OCI-LY3 (cell line): ENCODE results near the gene MATK.
"Not testable (repeated sequence)": the region's sequence is repeated elsewhere in the genome, so short reads cannot be mapped to it uniquely, and the experiment has no call there.

Experiments used
- H2AFZ ChIP-seq: fragments of 200-600, 300-600 bp; shearing (Covaris generic); 2 replicates; pipeline ENCODE4 v1.6.0; 2014; ENCODE audit warnings: antibody characterized with exemption, low read depth, low read length
- H3K27ac ChIP-seq: fragments of 200-600, 300-600 bp; sonication (generic); 2 replicates; pipeline ENCODE4 v1.5.1; 2014; ENCODE audit warnings: mild to moderate bottlenecking, low read length, moderate library complexity, mixed read lengths
- H3K27me3 ChIP-seq: fragments of 200-600, 300-600 bp; sonication (generic); 2 replicates; pipeline ENCODE4 v1.6.1; 2014; ENCODE audit warnings: low read depth, low read length, mixed read lengths
- H3K36me3 ChIP-seq: fragments of 200-600, 300-600 bp; sonication (generic); replicated peaks from 2 replicates; pipeline ENCODE3; 2014; ENCODE audit warnings: low read depth, low read length, mixed read lengths
- H3K4me1 ChIP-seq: fragments of 300-600, 200-600 bp; sonication (generic); 2 replicates; pipeline ENCODE4 v1.6.1; 2014; ENCODE audit warnings: low read length, mixed read lengths
- H3K4me2 ChIP-seq: fragments of 200-600, 300-600 bp; sonication (generic); 2 replicates; pipeline ENCODE4 v1.6.1; 2014; ENCODE audit warnings: low read length, mixed read lengths
- H3K4me3 ChIP-seq: fragments of 300-600, 200-600 bp; sonication (generic); 2 replicates; pipeline ENCODE4 v1.5.1; 2014; ENCODE audit warnings: antibody characterized with exemption, mild to moderate bottlenecking, low read length, moderate library complexity
- H3K79me2 ChIP-seq: fragments of 300-600, 200-600 bp; shearing (Covaris generic); 2 replicates; pipeline ENCODE4 v1.6.1; 2014; ENCODE audit warnings: mild to moderate bottlenecking, low read length, mixed read lengths
- H3K9ac ChIP-seq: fragments of 300-600, 200-600 bp; shearing (Covaris generic); 2 replicates; pipeline ENCODE4 v1.6.0; 2014; ENCODE audit warnings: mild to moderate bottlenecking, low read length, moderate library complexity
- H3K9me3 ChIP-seq: fragments of 200-600, 300-600 bp; shearing (Covaris generic); 2 replicates; pipeline ENCODE4 v1.6.1; 2014; ENCODE audit warnings: low read length, mixed read lengths; ENCODE audit not compliant: insufficient read depth
- H4K20me1 ChIP-seq: fragments of 200-600, 300-600 bp; sonication (generic); 2 replicates; pipeline ENCODE4 v1.6.1; 2016; ENCODE audit warnings: low read length, mixed read lengths; ENCODE audit not compliant: insufficient read depth
- CTCF ChIP-seq: fragments of 200-600, 300-600 bp; sonication (generic); IDR thresholded peaks from 2 replicates; pipeline ENCODE4 v1.5.1; 2014; ENCODE audit warnings: antibody characterized with exemption, low read length, low read depth
- EZH2phosphoT487 ChIP-seq: fragments of 200-600 bp; shearing (Covaris generic); IDR thresholded peaks from 2 replicates; pipeline ENCODE4 v1.6.1; 2018; ENCODE audit warnings: antibody characterized with exemption, mixed run types, low read depth

The MATK gene

GRCh38 chr19:3760871-3761361, 25.3 kb downstream of the MATK start:
- peaks cover 13% of the 10 kb centered on the region for H3K36me3 ChIP-seq
- peak overlapping the region; percentile 48 for H2AFZ ChIP-seq
- no peaks in the 10 kb centered on the region for H3K9me3 ChIP-seq
- peaks cover 7% of the 10 kb centered on the region for H3K4me1 ChIP-seq
- no peaks in the 10 kb centered on the region for H3K27me3 ChIP-seq
- no peak for TF ChIP-seq CTCF
- peak overlapping the region; percentile 70 for H3K27ac ChIP-seq
- H4K20me1 ChIP-seq, result no peaks in the 10 kb centered on the region
- peak overlapping the region; percentile 96 for H3K4me3 ChIP-seq
- peak overlapping the region; percentile 97 for H3K9ac ChIP-seq
- H3K4me2 ChIP-seq, result peak overlapping the region; percentile 84
- peaks cover 38% of the 10 kb centered on the region for H3K79me2 ChIP-seq

GRCh38 chr19:3759482-3760254, 26.5 kb downstream of the MATK start:
- H3K4me1 ChIP-seq, result peaks cover 7% of the 10 kb centered on the region
- no peak overlapping the region for H3K4me2 ChIP-seq
- no peaks in the 10 kb centered on the region for H3K9me3 ChIP-seq
- no peaks in the 10 kb centered on the region for H4K20me1 ChIP-seq
- peaks cover 13% of the 10 kb centered on the region for H3K36me3 ChIP-seq
- no peak overlapping the region for H3K4me3 ChIP-seq
- H3K27ac ChIP-seq, result no peak overlapping the region
- H2AFZ ChIP-seq, result no peak overlapping the region
- peaks cover 41% of the 10 kb centered on the region for H3K79me2 ChIP-seq
- no peak overlapping the region for H3K9ac ChIP-seq
- TF ChIP-seq CTCF, result no peak
- TF ChIP-seq EZH2phosphoT487, result no peak
- no peaks in the 10 kb centered on the region for H3K27me3 ChIP-seq

- H3K27me3 ChIP-seq, H3K9me3 ChIP-seq, H2AFZ ChIP-seq, H3K9ac ChIP-seq, H3K27ac ChIP-seq, H4K20me1 ChIP-seq, H3K4me3 ChIP-seq, H3K4me1 ChIP-seq, H3K4me2 ChIP-seq: not testable (repeated sequence)
- H3K79me2 ChIP-seq, result peaks cover 37% of the 10 kb centered on the region
- peaks cover 16% of the 10 kb centered on the region for H3K36me3 ChIP-seq
Measured at GRCh38 chr19:3758297-3758696, 27.9 kb downstream of the MATK start.

GRCh38 chr19:3757705-3758104, 28.5 kb downstream of the MATK start:
- not testable (repeated sequence) for H3K9ac ChIP-seq, H3K4me1 ChIP-seq, H2AFZ ChIP-seq, H3K4me2 ChIP-seq, H3K9me3 ChIP-seq, H3K27me3 ChIP-seq, H3K4me3 ChIP-seq, H3K27ac ChIP-seq, H4K20me1 ChIP-seq
- peaks cover 16% of the 10 kb centered on the region for H3K36me3 ChIP-seq
- H3K79me2 ChIP-seq, result peaks cover 35% of the 10 kb centered on the region

GRCh38 chr19:3753631-3754410, 32.4 kb downstream of the MATK start:
- Histone ChIP-seq H3K27me3 (no peaks in the 10 kb centered on the region), H3K79me2 (peaks cover 8% of the 10 kb centered on the region; the same call in 1 of the 2 replicates), H3K4me1 (no peaks in the 10 kb centered on the region), H3K36me3 (peaks cover 19% of the 10 kb centered on the region), H3K4me3 (no peak overlapping the region), H3K9ac (no peak overlapping the region), H2AFZ (no peak overlapping the region), H4K20me1 (no peaks in the 10 kb centered on the region; the same call in 1 of the 2 replicates), H3K9me3 (no peaks in the 10 kb centered on the region), H3K4me2 (no peak overlapping the region), H3K27ac (no peak overlapping the region)
- TF ChIP-seq EZH2phosphoT487 (no peak), CTCF (no peak)
